ENCODE results near the gene DYRK1B.
A peak's percentile ranks its signal among the peaks of the same experiment; 100 is the strongest.

Gene DYRK1B

DNA sequence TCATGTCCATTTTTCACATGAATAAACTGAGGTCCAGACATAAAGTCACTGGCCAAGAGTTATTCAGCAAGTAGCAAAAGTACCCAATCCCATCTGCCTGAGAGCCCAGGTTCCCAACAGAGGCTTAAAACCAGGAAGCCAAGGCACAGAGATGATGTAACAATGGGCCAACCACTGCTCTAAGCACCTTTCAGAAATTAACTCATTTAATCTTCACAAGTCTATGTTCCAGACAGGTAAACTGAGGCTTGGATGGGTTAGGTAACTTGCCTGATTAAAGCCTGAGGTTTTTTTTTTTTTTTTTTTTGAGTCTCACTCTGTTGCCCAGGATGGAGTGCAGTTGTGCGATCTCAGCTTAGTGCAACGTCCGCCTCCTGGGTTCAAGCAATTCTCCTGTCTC, 4.0 kb upstream of the DYRK1B start:
- no peak overlapping the region for H3K4me3 ChIP-seq (replicated peaks; ENCODE audit: low read depth, low read length)
- DNase-seq (ENCODE audit: extremely low read depth, low read depth): no peak
- TF ChIP-seq CTCF (IDR thresholded peaks at IDR 0.05; ENCODE audit: low read depth, low read length, missing control alignments): no peak

DNA sequence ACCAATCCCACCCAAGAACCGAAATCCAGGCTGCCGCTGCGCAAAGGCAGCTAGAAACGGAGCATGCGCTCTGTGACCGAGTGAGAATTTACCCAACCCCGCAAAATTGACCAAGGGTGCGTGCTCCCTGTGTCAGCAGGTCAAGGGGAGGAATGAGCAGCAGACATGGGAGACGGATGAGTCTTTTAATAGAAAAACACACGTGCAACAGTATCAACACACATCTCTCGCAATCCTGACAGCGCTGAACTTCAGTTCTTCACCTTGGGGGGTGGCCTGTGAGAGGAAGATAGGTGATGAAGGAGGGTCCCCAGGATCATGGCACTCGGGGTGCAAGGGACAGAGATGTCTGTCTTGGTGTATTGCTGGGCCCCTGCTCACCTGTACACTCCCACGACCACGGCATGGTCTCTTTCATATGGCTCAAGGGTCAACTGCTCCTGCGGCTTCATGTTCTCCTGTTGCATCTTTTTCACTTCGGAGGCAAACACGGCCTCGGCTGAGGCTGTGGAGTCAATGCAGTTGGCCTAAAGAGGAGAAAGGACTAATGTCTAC, 402 bp upstream of the DYRK1B start:
- peak overlapping the region; percentile 47; the same call in 1 of the 2 replicates for H3K4me3 ChIP-seq (replicated peaks; ENCODE audit: low read depth, low read length)
- no peak for DNase-seq (ENCODE audit: extremely low read depth, low read depth)
- TF ChIP-seq CTCF (IDR thresholded peaks at IDR 0.05; ENCODE audit: low read depth, low read length, missing control alignments): no peak

DNA sequence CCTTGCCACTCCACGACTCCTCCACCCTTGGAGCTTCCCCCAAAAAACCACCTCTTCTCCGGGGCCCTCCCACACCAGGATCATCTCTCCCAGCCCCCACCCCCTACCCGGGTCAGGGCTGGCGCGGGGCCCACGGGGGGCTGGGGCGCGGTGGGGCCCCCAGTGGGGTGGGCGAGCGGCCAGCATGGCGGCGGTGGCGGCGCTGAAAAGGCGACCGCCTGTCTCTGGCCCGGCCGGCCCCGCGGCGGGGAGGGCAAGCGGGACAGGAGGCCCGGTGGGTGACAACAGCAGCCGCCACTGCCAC, 850 bp downstream of the DYRK1B start:
- peak overlapping the region; percentile 47 for H3K4me3 ChIP-seq (replicated peaks; ENCODE audit: low read depth, low read length)
- TF ChIP-seq CTCF (IDR thresholded peaks at IDR 0.05; ENCODE audit: low read depth, low read length, missing control alignments): no peak

DNA sequence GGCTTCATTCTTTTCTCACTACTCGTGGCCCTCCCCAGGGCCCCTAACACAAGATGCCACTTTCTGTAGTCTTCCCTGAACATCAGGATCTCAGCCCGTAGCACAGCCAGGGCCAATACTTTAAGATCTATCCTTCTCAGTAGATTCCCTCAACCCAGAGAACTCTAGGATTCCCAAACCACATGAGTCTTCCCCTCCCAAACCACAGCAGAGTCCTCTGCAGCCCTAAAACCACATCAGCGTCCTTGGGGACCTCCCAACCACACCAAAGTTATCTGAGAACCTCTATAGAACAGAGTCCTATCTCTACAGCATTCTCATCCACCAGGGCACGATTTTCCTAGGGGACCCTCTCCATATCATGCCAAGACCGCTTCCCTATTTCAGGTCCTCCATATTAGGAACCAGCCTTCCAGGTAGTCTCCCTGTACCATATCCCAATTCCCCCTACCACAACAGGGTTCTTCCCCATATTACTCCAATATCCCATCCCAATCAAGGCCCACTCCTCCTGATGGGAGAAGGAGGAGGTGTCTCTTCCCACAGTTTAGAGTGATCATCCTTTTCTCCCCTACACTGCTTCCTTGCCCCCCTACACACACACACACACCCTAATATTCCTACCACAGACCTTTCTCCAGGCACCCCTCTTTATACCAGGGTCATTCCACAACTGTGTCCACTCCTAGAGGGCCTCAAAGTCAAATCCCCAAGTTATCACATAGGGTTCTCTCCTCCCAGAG, 1.4 kb downstream of the DYRK1B start:
- no peak for TF ChIP-seq CTCF (IDR thresholded peaks at IDR 0.05; ENCODE audit: low read depth, low read length, missing control alignments)
- DNase-seq (ENCODE audit: extremely low read depth, low read depth): no peak

More for the DNA sequence above, 850 bp downstream of the DYRK1B start:
- no peak for DNase-seq (ENCODE audit: extremely low read depth, low read depth)

GRCh38 chr19:39831679-39832078, 2.3 kb downstream of the DYRK1B start:
- DNase-seq (ENCODE audit: extremely low read depth, low read depth): no peak
- no peak overlapping the region for H3K4me3 ChIP-seq (replicated peaks; ENCODE audit: low read depth, low read length)
- TF ChIP-seq CTCF (IDR thresholded peaks at IDR 0.05; ENCODE audit: low read depth, low read length, missing control alignments): no peak

More for the DNA sequence above, 1.4 kb downstream of the DYRK1B start:
- peak overlapping the region; percentile 47 for H3K4me3 ChIP-seq (replicated peaks; ENCODE audit: low read depth, low read length)

DNA sequence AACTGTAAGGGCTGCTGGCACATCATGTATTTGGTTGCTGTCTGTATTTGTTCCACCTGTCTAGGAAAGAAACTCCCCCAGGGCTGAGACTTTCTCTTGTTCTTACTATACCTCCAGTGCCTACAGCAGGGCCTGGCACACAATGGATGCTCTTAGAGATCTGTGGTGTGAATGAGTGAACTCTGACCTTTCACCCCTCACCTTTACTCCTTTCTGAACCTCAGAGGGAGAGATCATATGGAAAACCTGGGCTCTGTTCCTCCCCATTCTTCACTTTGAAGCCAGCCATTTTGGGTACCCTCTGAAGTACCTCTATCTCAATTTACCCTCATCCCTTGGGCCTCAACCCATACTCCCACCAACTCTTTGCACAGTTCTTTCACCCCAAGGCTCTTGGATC, 3.1 kb downstream of the DYRK1B start:
- no peak for TF ChIP-seq CTCF (IDR thresholded peaks at IDR 0.05; ENCODE audit: low read depth, low read length, missing control alignments)
- no peak for DNase-seq (ENCODE audit: extremely low read depth, low read depth)
- H3K4me3 ChIP-seq (replicated peaks; ENCODE audit: low read depth, low read length): no peak overlapping the region

Measured in HFF-Myc (cell line).